Naive thymus-derived CD4-positive, alpha-beta T cell (primary cell): Measurements from ENCODE around the gene NPHP4. TPM values are rescaled to one million over a fixed set of nuclear protein-coding genes. Genes with fewer than 3 reads are reported as not detected.

Source experiments
- ATAC-seq: fragments of 150-1000 bp; cut with Tn5 transposase; 2 replicates; pipeline ENCODE4 v1.10.0; 2021; ENCODE audit warnings: mild to moderate bottlenecking, moderate library complexity
- CTCF ChIA-PET: fragments of 350-600 bp; sonication (Branson Sonifier 250); formaldehyde crosslinking; loops from one replicate; lab custom pipeline; 2021; ENCODE audit warnings: antibody characterized with exemption; lab: Charles Lee
- POLR2A ChIA-PET: fragments of 350-600 bp; sonication (Branson Sonifier 250); formaldehyde crosslinking; loops from one replicate; lab custom pipeline; 2021; ENCODE audit warnings: antibody characterized with exemption, inconsistent platforms; lab: Charles Lee
- DNase-seq, 9 donors: peaks; one replicate each; pipeline versions ENCODE4 v3.0.0 to v3.0.0-alpha.2; 2020 to 2022; ENCODE audit warnings: mixed read lengths in 1 of 9
- H3K27ac ChIP-seq: one replicate; pipeline ENCODE4 v1.7.0; 2013; ENCODE audit warnings: mild to moderate bottlenecking, low read depth, low read length, moderate library complexity
- H3K27me3 ChIP-seq, 2 donors: one replicate each; pipeline ENCODE4 v1.7.0; 2013; ENCODE audit warnings: low read length in 2 of 2, mild to moderate bottlenecking in 2 of 2, moderate library complexity in 2 of 2; ENCODE audit not compliant: control insufficient read depth in 2 of 2, insufficient read depth in 2 of 2
- H3K36me3 ChIP-seq, 3 experiments: 1 replicate in 2 of 3; 2 replicates in 1 of 3; pipeline ENCODE4 v1.7.0; 2013; ENCODE audit warnings: low read length in 3 of 3, mild to moderate bottlenecking in 3 of 3, moderate library complexity in 1 of 3; ENCODE audit not compliant: insufficient read depth in 3 of 3, control insufficient read depth in 2 of 3
- H3K4me1 ChIP-seq, 2 donors: one replicate each; pipeline ENCODE4 v1.7.0; 2013; ENCODE audit warnings: low read length in 2 of 2, mild to moderate bottlenecking in 2 of 2, moderate library complexity in 1 of 2; ENCODE audit not compliant: control insufficient read depth in 2 of 2, insufficient read depth in 2 of 2
- H3K4me3 ChIP-seq: 2 replicates; pipeline ENCODE4 v1.7.0; 2013; ENCODE audit warnings: mild to moderate bottlenecking, low read length
- H3K9me3 ChIP-seq, 3 experiments: 1 replicate in 2 of 3; 2 replicates in 1 of 3; pipeline ENCODE4 v1.7.0; 2013; ENCODE audit warnings: low read length in 3 of 3; ENCODE audit not compliant: control insufficient read depth in 2 of 3
- H3K27ac Mint-ChIP-seq, 9 donors: one replicate each; pipeline ENCODE4 v1.8.0; 2020 to 2022; ENCODE audit warnings: mixed read lengths in 9 of 9, mild to moderate bottlenecking in 8 of 9, moderate library complexity in 5 of 9, inconsistent platforms in 2 of 9
- H3K27me3 Mint-ChIP-seq, 5 donors: one replicate each; pipeline ENCODE4 v1.8.0; 2021 to 2022; ENCODE audit warnings: mixed read lengths in 5 of 5, mild to moderate bottlenecking in 1 of 5
- H3K36me3 Mint-ChIP-seq, 5 donors: one replicate each; pipeline ENCODE4 v1.8.0; 2020 to 2022; ENCODE audit warnings: mixed read lengths in 5 of 5, mild to moderate bottlenecking in 3 of 5, inconsistent platforms in 1 of 5
- H3K4me1 Mint-ChIP-seq, 7 donors: one replicate each; pipeline ENCODE4 v1.8.0; 2020 to 2022; ENCODE audit warnings: mixed read lengths in 7 of 7, mild to moderate bottlenecking in 3 of 7, inconsistent platforms in 1 of 7
- H3K4me3 Mint-ChIP-seq, 10 donors: one replicate each; pipeline ENCODE4 v1.8.0; 2020 to 2022; ENCODE audit warnings: mild to moderate bottlenecking in 10 of 10, mixed read lengths in 10 of 10, moderate library complexity in 6 of 10, inconsistent platforms in 2 of 10
- H3K9me3 Mint-ChIP-seq, 11 donors: one replicate each; pipeline ENCODE4 v1.8.0; 2020 to 2022; ENCODE audit warnings: mixed read lengths in 11 of 11, mild to moderate bottlenecking in 4 of 11, inconsistent platforms in 1 of 11, moderate library complexity in 1 of 11
- intact Hi-C, 2 donors: fragments of 100-400 bp; cut with micrococcal nuclease; formaldehyde crosslinking; loops; one replicate each; pipeline ENCODE4 v1.15.1; 2023
- polyA plus RNA-seq, 2 donors: library from polyadenylated mRNA; unstranded; fragments of 300-500 nt; fragmentation: Illumina TruSeq; gene quantifications; one replicate each; pipeline ENCODE4 v1.2.3, GENCODE V29; 2021
- total RNA-seq, 6 experiments: library from RNA in 5 of 6; stranded (reverse) in 5 of 6; gene quantifications; 1 replicate in 5 of 6; 2 replicates in 1 of 6; pipeline ENCODE4 v1.2.3 and lab custom pipeline; 2021 to 2026

NPHP4 gene
- total and polyA plus RNA-seq, 7 experiments from 2014 or later, result 0.40 to 20.6 (median 9.2) TPM

DNA sequence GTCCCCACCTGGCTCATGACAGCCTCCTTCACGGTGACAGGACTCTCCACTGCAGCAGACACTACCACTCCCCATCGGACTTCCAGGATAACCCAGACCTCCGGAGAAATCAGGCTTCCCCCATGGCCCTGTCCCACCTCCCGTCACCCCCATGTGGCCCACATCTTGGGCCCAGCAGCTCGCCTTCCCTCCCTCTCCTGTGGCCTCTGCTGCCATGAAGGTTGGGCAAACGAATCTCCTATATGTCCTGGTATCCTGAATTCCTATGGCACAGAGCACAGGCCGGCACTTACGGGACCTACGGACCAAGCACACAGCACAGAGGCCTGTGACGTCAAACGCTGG lies 82.0 kb downstream of the NPHP4 start:
- ATAC-seq, result no peak
- Mint-ChIP-seq H3K27me3 (no peaks in the 10 kb centered on the region), H3K36me3 (peaks cover 0 to 21% (median 0%) of the 10 kb centered on the region in 5 donors), H3K4me3 (no peak overlapping the region), H3K4me1 (no peaks in the 10 kb centered on the region), H3K27ac (no peak overlapping the region), H3K9me3 (no peaks in the 10 kb centered on the region)
- Histone ChIP-seq H3K4me3 (no peak overlapping the region), H3K9me3 (no peaks in the 10 kb centered on the region), H3K36me3 (peaks cover 0 to 5% (median 0%) of the 10 kb centered on the region in 3 experiments), H3K27me3 (no peaks in the 10 kb centered on the region), H3K27ac (no peak overlapping the region), H3K4me1 (no peaks in the 10 kb centered on the region)
- no peak for DNase-seq
- ChIA-PET CTCF (no interaction called here), POLR2A (interaction anchor here (0.7 kb wide), 1 partner anchor 222 kb away, joined by 4 read pairs; no protein-coding TSS in a partner anchor)
- intact Hi-C loops, result no loop called here

DNA sequence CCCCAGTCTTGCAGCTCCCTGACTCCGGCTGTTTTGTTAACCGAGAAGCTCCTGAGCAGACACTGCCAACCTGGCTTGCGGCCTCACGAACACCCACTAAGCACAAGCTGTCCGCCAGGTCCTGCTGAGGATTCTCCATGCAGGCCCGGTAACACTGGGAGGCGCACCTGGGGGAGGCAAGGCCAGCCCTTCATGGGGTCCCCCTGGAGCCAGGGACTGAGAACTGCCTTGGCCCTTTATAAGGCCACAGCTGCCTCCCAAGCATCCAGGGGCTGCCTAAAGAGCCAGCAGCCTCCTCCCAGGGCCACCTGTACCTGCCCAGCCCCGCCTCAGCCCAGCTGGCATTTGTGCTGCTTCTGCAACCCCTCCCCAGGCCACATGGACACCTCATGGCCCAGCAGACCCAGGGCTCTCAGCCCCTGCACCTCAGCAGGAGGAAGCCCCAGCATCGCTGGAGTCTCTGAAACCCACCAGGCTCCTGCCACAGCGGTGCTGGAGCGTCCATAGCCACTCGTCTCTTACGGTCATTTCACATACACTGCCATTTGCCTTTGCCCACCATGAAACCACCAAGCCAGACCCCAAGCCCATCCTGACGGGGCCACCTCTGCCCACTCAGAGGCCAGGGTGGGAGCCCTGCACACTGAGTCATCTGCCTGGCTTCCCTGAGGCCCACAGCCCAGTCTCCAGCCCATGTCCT lies 82.5 kb downstream of the NPHP4 start:
- H3K27ac Mint-ChIP-seq, result peak overlapping the region in 1 of 9 donors; percentile 32
- intact Hi-C loops, result no loop called here
- H3K4me1 Mint-ChIP-seq, result no peaks in the 10 kb centered on the region
- Histone ChIP-seq H3K36me3 (peaks cover 0 to 9% (median 0%) of the 10 kb centered on the region in 3 experiments), H3K27ac (no peak overlapping the region), H3K27me3 (no peaks in the 10 kb centered on the region), H3K4me3 (no peak overlapping the region), H3K4me1 (no peaks in the 10 kb centered on the region), H3K9me3 (no peaks in the 10 kb centered on the region)
- ATAC-seq (no peak), DNase-seq (no peak)
- ChIA-PET POLR2A (no interaction called here), CTCF (no interaction called here)
- no peak overlapping the region for H3K4me3 Mint-ChIP-seq
- peaks cover 0 to 27% (median 0%) of the 10 kb centered on the region in 5 donors for H3K36me3 Mint-ChIP-seq
- H3K9me3 Mint-ChIP-seq, result no peaks in the 10 kb centered on the region
- no peaks in the 10 kb centered on the region for H3K27me3 Mint-ChIP-seq

DNA sequence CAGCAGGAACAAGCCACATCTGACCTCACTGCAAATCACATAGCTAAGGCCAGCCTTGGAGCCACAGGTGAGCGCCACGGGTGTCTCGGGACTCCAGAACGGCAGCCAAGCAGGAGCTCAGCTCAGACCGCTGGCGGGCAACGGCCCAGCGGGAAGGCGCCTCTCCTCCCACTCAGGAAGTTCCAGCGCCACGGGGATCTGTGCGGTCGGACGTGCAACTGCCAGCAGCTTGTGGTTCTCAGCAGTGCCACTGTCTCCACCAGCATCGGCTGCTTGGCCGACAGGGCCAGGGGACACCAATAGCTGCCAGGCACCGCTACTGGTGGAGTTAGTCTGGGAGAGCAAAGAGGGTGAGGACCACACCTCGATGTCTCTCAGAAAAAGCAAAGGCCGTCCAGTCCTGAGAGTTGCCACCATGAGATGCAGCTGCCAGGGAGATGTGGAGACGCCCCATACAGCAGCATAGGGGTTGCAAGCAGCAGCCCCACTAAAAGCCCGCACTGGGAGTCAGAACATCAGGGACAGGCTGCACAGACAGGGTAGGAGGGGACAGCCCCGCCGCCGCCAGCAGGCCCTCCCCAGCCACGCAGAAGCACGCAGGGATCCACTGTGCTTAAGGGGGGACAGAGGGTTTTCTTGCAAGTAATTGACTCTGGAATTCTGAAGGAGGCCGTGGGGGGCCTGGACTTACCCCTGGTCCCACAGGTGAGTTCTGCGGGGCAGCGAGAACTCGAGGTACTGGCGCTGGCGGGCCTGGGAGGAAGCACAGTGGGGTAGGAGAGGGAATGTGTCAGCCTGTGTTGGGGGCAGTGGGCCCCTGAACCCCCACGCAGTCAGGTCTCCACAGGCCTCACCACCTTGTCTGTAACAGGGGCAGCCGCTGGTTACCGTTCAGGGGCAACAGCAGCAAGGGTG lies 83.5 kb downstream of the NPHP4 start:
- CTCF ChIA-PET, result no interaction called here

DNA sequence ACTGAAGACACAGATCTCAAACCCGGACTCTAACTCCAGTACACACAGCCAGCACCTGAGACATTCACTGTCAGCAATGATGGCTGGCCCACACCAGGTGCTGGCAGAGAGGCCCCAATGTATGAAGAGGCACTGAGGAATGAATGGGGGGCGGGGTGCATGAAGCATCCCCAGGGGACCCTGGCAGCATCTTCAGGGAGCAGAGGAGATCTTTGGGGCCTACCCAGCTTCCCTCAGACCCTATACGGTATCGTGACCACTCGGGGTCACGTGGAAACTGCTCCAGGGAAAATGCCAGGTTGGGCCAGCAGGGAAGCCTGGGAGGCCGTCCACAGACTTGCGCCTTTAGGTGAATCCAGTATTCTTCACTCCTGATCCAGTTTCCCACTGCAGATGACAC lies 84.3 kb downstream of the NPHP4 start:
- H3K9me3 ChIP-seq, result no peaks in the 10 kb centered on the region
- DNase-seq, result no peak
- ChIA-PET POLR2A (no interaction called here), CTCF (no interaction called here)
- intact Hi-C loops, result no loop called here
- H3K36me3 Mint-ChIP-seq, result peaks cover 0 to 36% (median 0%) of the 10 kb centered on the region in 5 donors
- peaks cover 0 to 1% (median 0%) of the 10 kb centered on the region in 7 donors for H3K4me1 Mint-ChIP-seq
- H3K27me3 Mint-ChIP-seq, result no peaks in the 10 kb centered on the region
- H3K27ac ChIP-seq, result no peak overlapping the region
- no peaks in the 10 kb centered on the region for H3K9me3 Mint-ChIP-seq
- H3K4me3 ChIP-seq, result no peak overlapping the region
- peaks cover 0 to 11% (median 0%) of the 10 kb centered on the region in 3 experiments for H3K36me3 ChIP-seq
- H3K4me3 Mint-ChIP-seq, result no peak overlapping the region
- H3K27ac Mint-ChIP-seq, result no peak overlapping the region
- no peaks in the 10 kb centered on the region for H3K4me1 ChIP-seq
- no peak for ATAC-seq
- no peaks in the 10 kb centered on the region for H3K27me3 ChIP-seq

More for the DNA sequence above, 83.5 kb downstream of the NPHP4 start:
- Histone ChIP-seq H3K27ac (no peak overlapping the region), H3K27me3 (no peaks in the 10 kb centered on the region), H3K4me1 (no peaks in the 10 kb centered on the region), H3K4me3 (no peak overlapping the region), H3K36me3 (peaks cover 0 to 11% (median 0%) of the 10 kb centered on the region in 3 experiments), H3K9me3 (no peaks in the 10 kb centered on the region)
- H3K36me3 Mint-ChIP-seq, result peaks cover 0 to 34% (median 0%) of the 10 kb centered on the region in 5 donors
- intact Hi-C loops, result no loop called here
- no peak for DNase-seq
- no peak overlapping the region for H3K4me3 Mint-ChIP-seq
- H3K4me1 Mint-ChIP-seq, result peaks cover 0 to 1% (median 0%) of the 10 kb centered on the region in 7 donors
- H3K27ac Mint-ChIP-seq, result no peak overlapping the region
- H3K9me3 Mint-ChIP-seq, result no peaks in the 10 kb centered on the region
- POLR2A ChIA-PET, result no interaction called here
- H3K27me3 Mint-ChIP-seq, result no peaks in the 10 kb centered on the region
- no peak for ATAC-seq

DNA sequence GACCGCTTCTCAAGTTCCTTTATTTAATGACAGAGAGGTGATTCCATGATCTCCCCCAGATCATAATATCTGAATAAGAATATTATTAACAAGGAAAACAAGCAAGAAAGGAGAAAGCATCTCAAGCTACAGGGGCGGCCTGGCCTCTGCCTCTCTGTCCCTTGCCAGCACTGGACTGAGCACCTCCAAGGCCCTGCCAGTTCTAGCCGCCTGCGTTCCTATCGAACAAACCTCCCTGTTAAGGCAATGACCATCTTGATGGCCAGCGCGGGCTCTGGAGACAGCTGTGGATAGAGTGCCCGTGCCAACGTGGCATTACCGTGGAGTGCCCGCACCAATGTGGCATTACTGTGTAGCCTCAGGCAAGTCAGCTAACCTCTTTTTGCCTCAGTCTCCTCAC lies 84.8 kb downstream of the NPHP4 start:
- intact Hi-C loops, result no loop called here
- CTCF ChIA-PET, result no interaction called here

DNA sequence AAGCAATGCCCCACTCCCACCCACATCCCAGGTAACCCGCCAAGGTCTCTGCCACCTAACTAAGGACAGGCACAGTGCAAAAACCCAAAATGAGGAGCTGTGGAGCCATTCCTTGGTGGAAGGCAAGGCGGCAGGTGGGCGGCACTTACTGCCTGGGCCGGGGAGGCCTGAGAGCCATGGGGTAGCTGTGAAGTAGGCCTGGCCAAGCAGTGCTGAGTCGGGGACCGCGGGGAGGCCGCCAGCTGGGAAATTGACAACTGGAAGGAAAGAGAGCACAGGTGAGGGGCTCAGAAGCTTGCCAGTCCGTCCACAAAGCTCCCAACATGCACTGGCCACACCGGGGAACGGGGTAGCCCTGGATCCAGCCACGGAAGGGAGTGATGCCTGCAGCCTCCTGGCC lies 85.3 kb downstream of the NPHP4 start:
- Histone ChIP-seq H3K9me3 (no peaks in the 10 kb centered on the region), H3K4me3 (no peak overlapping the region), H3K27ac (no peak overlapping the region), H3K27me3 (no peaks in the 10 kb centered on the region), H3K36me3 (peaks cover 0 to 11% (median 0%) of the 10 kb centered on the region in 3 experiments), H3K4me1 (no peaks in the 10 kb centered on the region)
- Mint-ChIP-seq H3K27me3 (no peaks in the 10 kb centered on the region), H3K4me3 (no peak overlapping the region), H3K4me1 (peaks cover 0 to 1% (median 0%) of the 10 kb centered on the region in 7 donors), H3K9me3 (no peaks in the 10 kb centered on the region), H3K27ac (no peak overlapping the region), H3K36me3 (peaks cover 0 to 36% (median 5%) of the 10 kb centered on the region in 5 donors)
- CTCF ChIA-PET, result no interaction called here
- DNase-seq, result no peak
- POLR2A ChIA-PET, result no interaction called here
- no peak for ATAC-seq
- intact Hi-C loops, result no loop called here

More for the DNA sequence above, 84.8 kb downstream of the NPHP4 start:
- Mint-ChIP-seq H3K4me3 (no peak overlapping the region), H3K4me1 (peaks cover 0 to 1% (median 0%) of the 10 kb centered on the region in 7 donors), H3K9me3 (no peaks in the 10 kb centered on the region), H3K27ac (no peak overlapping the region), H3K27me3 (no peaks in the 10 kb centered on the region), H3K36me3 (peaks cover 0 to 36% (median 2%) of the 10 kb centered on the region in 5 donors)
- H3K4me3 ChIP-seq, result no peak overlapping the region
- no peaks in the 10 kb centered on the region for H3K4me1 ChIP-seq
- POLR2A ChIA-PET, result no interaction called here
- H3K27ac ChIP-seq, result no peak overlapping the region
- H3K27me3 ChIP-seq, result no peaks in the 10 kb centered on the region
- no peak for DNase-seq
- H3K36me3 ChIP-seq, result peaks cover 0 to 11% (median 0%) of the 10 kb centered on the region in 3 experiments
- H3K9me3 ChIP-seq, result no peaks in the 10 kb centered on the region
- ATAC-seq, result no peak
